Mammary epithelial cell (primary cell): ENCODE measurements around the gene ATRIP.

Experiments used
- EZH2 ChIP-seq: IDR thresholded peaks from 2 replicates; pipeline ENCODE4 v1.6.1; 2012; ENCODE audit warnings: low read length, inconsistent platforms, borderline replicate concordance
- TF ChIP-seq, protein P1 (sequence below), 2 donors: IDR thresholded peaks in 1 of 2; conservative IDR thresholded peaks in 1 of 2; 2 replicates each; pipeline ENCODE4 v1.5.1; 2011 to 2012; ENCODE audit warnings: inconsistent platforms in 2 of 2, low read length in 2 of 2, mild to moderate bottlenecking in 2 of 2, control low read depth in 1 of 2, low read depth in 1 of 2; ENCODE audit not compliant: insufficient read depth in 1 of 2; ENCODE audit errors: extremely low read depth in 1 of 2

DNA sequence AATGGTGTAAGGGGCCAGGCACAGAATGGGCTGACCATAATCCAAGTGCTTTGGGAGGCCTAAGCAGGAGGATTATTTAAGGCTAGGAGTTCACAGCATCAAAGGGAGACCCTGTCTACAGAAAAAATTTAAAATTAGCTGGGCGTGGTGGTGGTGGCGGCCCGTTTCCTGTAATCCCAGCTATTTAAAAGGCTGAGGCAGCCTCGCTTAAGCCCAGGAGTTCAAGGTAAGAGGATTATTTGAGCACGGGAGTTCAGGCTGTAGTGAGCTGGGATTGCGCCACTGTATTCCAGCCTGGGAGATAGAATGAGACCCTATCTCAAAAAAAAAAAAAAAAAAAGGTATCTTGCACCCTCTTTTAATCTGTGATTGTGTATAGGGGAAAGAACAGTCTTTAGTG is 4.6 kb upstream of the ATRIP start:
- TF ChIP-seq, protein P1, sequence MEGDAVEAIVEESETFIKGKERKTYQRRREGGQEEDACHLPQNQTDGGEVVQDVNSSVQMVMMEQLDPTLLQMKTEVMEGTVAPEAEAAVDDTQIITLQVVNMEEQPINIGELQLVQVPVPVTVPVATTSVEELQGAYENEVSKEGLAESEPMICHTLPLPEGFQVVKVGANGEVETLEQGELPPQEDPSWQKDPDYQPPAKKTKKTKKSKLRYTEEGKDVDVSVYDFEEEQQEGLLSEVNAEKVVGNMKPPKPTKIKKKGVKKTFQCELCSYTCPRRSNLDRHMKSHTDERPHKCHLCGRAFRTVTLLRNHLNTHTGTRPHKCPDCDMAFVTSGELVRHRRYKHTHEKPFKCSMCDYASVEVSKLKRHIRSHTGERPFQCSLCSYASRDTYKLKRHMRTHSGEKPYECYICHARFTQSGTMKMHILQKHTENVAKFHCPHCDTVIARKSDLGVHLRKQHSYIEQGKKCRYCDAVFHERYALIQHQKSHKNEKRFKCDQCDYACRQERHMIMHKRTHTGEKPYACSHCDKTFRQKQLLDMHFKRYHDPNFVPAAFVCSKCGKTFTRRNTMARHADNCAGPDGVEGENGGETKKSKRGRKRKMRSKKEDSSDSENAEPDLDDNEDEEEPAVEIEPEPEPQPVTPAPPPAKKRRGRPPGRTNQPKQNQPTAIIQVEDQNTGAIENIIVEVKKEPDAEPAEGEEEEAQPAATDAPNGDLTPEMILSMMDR (conservative IDR thresholded peaks at IDR 0.05 in 1 of 2, IDR thresholded peaks at IDR 0.05 in 1 of 2; ENCODE audit: extremely low read depth in 1 of 2, insufficient read depth in 1 of 2, low read depth in 1 of 2, low read length in 2 of 2), result no peak
- no peak for TF ChIP-seq EZH2
